OCI-LY3 (cell line): Measurements from ENCODE around the gene FEN1.

Source experiments
- H2AFZ ChIP-seq: fragments of 200-600, 300-600 bp; shearing (Covaris generic); 2 replicates; pipeline ENCODE4 v1.6.0; 2014; ENCODE audit warnings: antibody characterized with exemption, low read depth, low read length
- H3K27ac ChIP-seq: fragments of 200-600, 300-600 bp; sonication (generic); 2 replicates; pipeline ENCODE4 v1.5.1; 2014; ENCODE audit warnings: mild to moderate bottlenecking, low read length, moderate library complexity, mixed read lengths
- H3K27me3 ChIP-seq: fragments of 200-600, 300-600 bp; sonication (generic); 2 replicates; pipeline ENCODE4 v1.6.1; 2014; ENCODE audit warnings: low read depth, low read length, mixed read lengths
- H3K36me3 ChIP-seq: fragments of 200-600, 300-600 bp; sonication (generic); replicated peaks from 2 replicates; pipeline ENCODE3; 2014; ENCODE audit warnings: low read depth, low read length, mixed read lengths
- H3K4me1 ChIP-seq: fragments of 300-600, 200-600 bp; sonication (generic); 2 replicates; pipeline ENCODE4 v1.6.1; 2014; ENCODE audit warnings: low read length, mixed read lengths
- H3K4me2 ChIP-seq: fragments of 200-600, 300-600 bp; sonication (generic); 2 replicates; pipeline ENCODE4 v1.6.1; 2014; ENCODE audit warnings: low read length, mixed read lengths
- H3K4me3 ChIP-seq: fragments of 300-600, 200-600 bp; sonication (generic); 2 replicates; pipeline ENCODE4 v1.5.1; 2014; ENCODE audit warnings: antibody characterized with exemption, mild to moderate bottlenecking, low read length, moderate library complexity
- H3K79me2 ChIP-seq: fragments of 300-600, 200-600 bp; shearing (Covaris generic); 2 replicates; pipeline ENCODE4 v1.6.1; 2014; ENCODE audit warnings: mild to moderate bottlenecking, low read length, mixed read lengths
- H3K9ac ChIP-seq: fragments of 300-600, 200-600 bp; shearing (Covaris generic); 2 replicates; pipeline ENCODE4 v1.6.0; 2014; ENCODE audit warnings: mild to moderate bottlenecking, low read length, moderate library complexity
- H3K9me3 ChIP-seq: fragments of 200-600, 300-600 bp; shearing (Covaris generic); 2 replicates; pipeline ENCODE4 v1.6.1; 2014; ENCODE audit warnings: low read length, mixed read lengths; ENCODE audit not compliant: insufficient read depth
- H4K20me1 ChIP-seq: fragments of 200-600, 300-600 bp; sonication (generic); 2 replicates; pipeline ENCODE4 v1.6.1; 2016; ENCODE audit warnings: low read length, mixed read lengths; ENCODE audit not compliant: insufficient read depth
- CTCF ChIP-seq: fragments of 200-600, 300-600 bp; sonication (generic); IDR thresholded peaks from 2 replicates; pipeline ENCODE4 v1.5.1; 2014; ENCODE audit warnings: antibody characterized with exemption, low read length, low read depth
- EZH2phosphoT487 ChIP-seq: fragments of 200-600 bp; shearing (Covaris generic); IDR thresholded peaks from 2 replicates; pipeline ENCODE4 v1.6.1; 2018; ENCODE audit warnings: antibody characterized with exemption, mixed run types, low read depth

FEN1 gene

GRCh38 chr11:61747192-61747966 lies 45.3 kb upstream of the FEN1 start:
- Histone ChIP-seq H3K27ac (no peak overlapping the region), H3K27me3 (no peaks in the 10 kb centered on the region; the same call in 1 of the 2 replicates), H3K9ac (no peak overlapping the region), H3K4me1 (no peaks in the 10 kb centered on the region), H2AFZ (peak overlapping the region; percentile 74; the same call in 1 of the 2 replicates), H3K9me3 (no peaks in the 10 kb centered on the region), H3K4me2 (peak overlapping the region; percentile 53), H3K36me3 (no peaks in the 10 kb centered on the region), H3K79me2 (no peaks in the 10 kb centered on the region), H4K20me1 (no peaks in the 10 kb centered on the region), H3K4me3 (0 out of 2 replicates have a peak overlapping the region, but pooled peaks have one; percentile 28)
- no peak for TF ChIP-seq EZH2phosphoT487
- TF ChIP-seq CTCF, result peak; percentile 96

GRCh38 chr11:61747967-61748285 lies 44.8 kb upstream of the FEN1 start:
- no peak for TF ChIP-seq EZH2phosphoT487
- TF ChIP-seq CTCF, result peak; percentile 29; the same call in 1 of the 2 replicates
- no peak overlapping the region for H3K27ac ChIP-seq
- no peaks in the 10 kb centered on the region for H3K9me3 ChIP-seq
- H3K4me1 ChIP-seq, result no peaks in the 10 kb centered on the region
- no peaks in the 10 kb centered on the region for H3K79me2 ChIP-seq
- H2AFZ ChIP-seq, result peak overlapping the region; percentile 74; the same call in 1 of the 2 replicates
- H3K9ac ChIP-seq, result no peak overlapping the region
- H3K4me3 ChIP-seq, result 0 out of 2 replicates have a peak overlapping the region, but pooled peaks have one; percentile 28
- H3K27me3 ChIP-seq, result no peaks in the 10 kb centered on the region; the same call in 1 of the 2 replicates
- no peaks in the 10 kb centered on the region for H3K36me3 ChIP-seq
- no peaks in the 10 kb centered on the region for H4K20me1 ChIP-seq
- peak overlapping the region; percentile 53 for H3K4me2 ChIP-seq

- Histone ChIP-seq H3K4me2 (no peak overlapping the region), H2AFZ (no peak overlapping the region), H3K27me3 (no peaks in the 10 kb centered on the region; the same call in 1 of the 2 replicates), H3K4me3 (no peak overlapping the region), H3K27ac (no peak overlapping the region), H3K4me1 (no peaks in the 10 kb centered on the region), H4K20me1 (no peaks in the 10 kb centered on the region), H3K9me3 (no peaks in the 10 kb centered on the region), H3K9ac (no peak overlapping the region), H3K36me3 (no peaks in the 10 kb centered on the region), H3K79me2 (no peaks in the 10 kb centered on the region)
- TF ChIP-seq EZH2phosphoT487, result no peak
- no peak for TF ChIP-seq CTCF
Measured at GRCh38 chr11:61749591-61750217, 43.0 kb upstream of the FEN1 start.

GRCh38 chr11:61750631-61751273 lies 42.0 kb upstream of the FEN1 start:
- no peaks in the 10 kb centered on the region for H3K4me1 ChIP-seq
- no peak overlapping the region for H3K4me2 ChIP-seq
- H3K27ac ChIP-seq, result no peak overlapping the region
- H3K4me3 ChIP-seq, result no peak overlapping the region
- no peak overlapping the region for H2AFZ ChIP-seq
- no peak overlapping the region for H3K9ac ChIP-seq
- H4K20me1 ChIP-seq, result no peaks in the 10 kb centered on the region
- H3K36me3 ChIP-seq, result no peaks in the 10 kb centered on the region
- no peaks in the 10 kb centered on the region; the same call in 1 of the 2 replicates for H3K27me3 ChIP-seq
- no peaks in the 10 kb centered on the region for H3K79me2 ChIP-seq
- H3K9me3 ChIP-seq, result no peaks in the 10 kb centered on the region
- TF ChIP-seq CTCF (no peak), EZH2phosphoT487 (no peak)
